Mesothelial cell of epicardium (in vitro differentiated cells): ENCODE results near the gene POU5F1. TPM values are rescaled to one million over a fixed set of nuclear protein-coding genes. Genes with fewer than 3 reads are reported as not detected.
"Not testable (repeated sequence)": the region's sequence is repeated elsewhere in the genome, so short reads cannot be mapped to it uniquely, and the experiment has no call there.

ENCODE experiments used
- DNase-seq, 2 experiments: peaks; one replicate each; pipeline ENCODE4 v3.0.0; 2021; ENCODE audit warnings: low spot score in 2 of 2; ENCODE audit not compliant: unreplicated experiment in 2 of 2
- H3K27ac Mint-ChIP-seq: 2 replicates; pipeline ENCODE4 v1.8.0; 2021; ENCODE audit warnings: mixed read lengths
- H3K27me3 Mint-ChIP-seq: 2 replicates; pipeline ENCODE4 v1.8.0; 2021; ENCODE audit warnings: low read depth, mixed read lengths
- H3K36me3 Mint-ChIP-seq: 2 replicates; pipeline ENCODE4 v1.8.0; 2021; ENCODE audit warnings: mixed read lengths
- H3K4me1 Mint-ChIP-seq: 2 replicates; pipeline ENCODE4 v1.8.0; 2021; ENCODE audit warnings: mixed read lengths
- H3K4me3 Mint-ChIP-seq: 2 replicates; pipeline ENCODE4 v1.8.0; 2021; ENCODE audit warnings: mild to moderate bottlenecking, moderate library complexity, mixed read lengths
- H3K9me3 Mint-ChIP-seq: 2 replicates; pipeline ENCODE4 v1.8.0; 2021; ENCODE audit warnings: mixed read lengths
- CTCF ChIP-seq: fragments of 200-600 bp; sonication (generic); IDR thresholded peaks from one replicate; pipeline ENCODE4 v1.5.0; 2021; ENCODE audit warnings: antibody characterized with exemption; ENCODE audit not compliant: unreplicated experiment
- total RNA-seq: library from RNA; stranded (reverse); gene quantifications from 3 replicates; pipeline ENCODE4 v1.2.1, GENCODE V29; 2021

Gene POU5F1
- total RNA-seq, 1 donor from 2014 or later: not detected

- H3K27ac Mint-ChIP-seq: no peak overlapping the region
- H3K27me3 Mint-ChIP-seq: peaks cover 42% of the 10 kb centered on the region
- TF ChIP-seq CTCF: no peak
- H3K36me3 Mint-ChIP-seq: no peaks in the 10 kb centered on the region
- DNase-seq: no peak
- H3K4me1 Mint-ChIP-seq: no peaks in the 10 kb centered on the region
- H3K9me3 Mint-ChIP-seq: no peaks in the 10 kb centered on the region
- no peak overlapping the region for H3K4me3 Mint-ChIP-seq
Measured at GRCh38 chr6:31169123-31169857, 1.2 kb downstream of the POU5F1 start.

GRCh38 chr6:31168606-31169005 lies 1.9 kb downstream of the POU5F1 start:
- Mint-ChIP-seq H3K4me1 (no peaks in the 10 kb centered on the region), H3K9me3 (no peaks in the 10 kb centered on the region), H3K36me3 (no peaks in the 10 kb centered on the region), H3K27ac (no peak overlapping the region), H3K4me3 (no peak overlapping the region), H3K27me3 (peaks cover 42% of the 10 kb centered on the region)
- DNase-seq: no peak
- TF ChIP-seq CTCF: no peak

DNA sequence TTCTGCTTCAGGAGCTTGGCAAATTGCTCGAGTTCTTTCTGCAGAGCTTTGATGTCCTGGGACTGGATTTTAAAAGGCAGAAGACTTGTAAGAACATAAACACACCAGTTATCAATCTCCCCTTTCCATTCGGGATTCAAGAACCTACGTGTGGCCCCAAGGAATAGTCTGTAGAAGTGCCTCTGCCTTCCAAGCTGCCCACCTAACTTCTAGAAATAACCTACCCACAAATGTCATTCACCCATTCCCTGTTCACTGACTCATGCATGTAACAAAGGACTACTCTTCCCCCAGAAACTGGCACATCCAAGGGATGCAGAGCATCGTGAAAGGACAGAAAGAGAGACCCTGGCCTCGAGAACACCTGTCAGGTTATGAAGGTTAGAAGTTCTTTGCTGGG lies 4.5 kb downstream of the POU5F1 start:
- no peak for DNase-seq
- no peak overlapping the region for H3K4me3 Mint-ChIP-seq
- no peaks in the 10 kb centered on the region for H3K4me1 Mint-ChIP-seq
- no peak overlapping the region for H3K27ac Mint-ChIP-seq
- H3K36me3 Mint-ChIP-seq: no peaks in the 10 kb centered on the region
- H3K9me3 Mint-ChIP-seq: no peaks in the 10 kb centered on the region
- TF ChIP-seq CTCF: no peak
- H3K27me3 Mint-ChIP-seq: peaks cover 33% of the 10 kb centered on the region

- DNase-seq, H3K4me3 Mint-ChIP-seq, H3K27ac Mint-ChIP-seq, H3K4me1 Mint-ChIP-seq, H3K9me3 Mint-ChIP-seq, H3K36me3 Mint-ChIP-seq: not testable (repeated sequence)
- H3K27me3 Mint-ChIP-seq: peaks cover 29% of the 10 kb centered on the region
Measured at GRCh38 chr6:31165064-31165832, 5.2 kb downstream of the POU5F1 start.

DNA sequence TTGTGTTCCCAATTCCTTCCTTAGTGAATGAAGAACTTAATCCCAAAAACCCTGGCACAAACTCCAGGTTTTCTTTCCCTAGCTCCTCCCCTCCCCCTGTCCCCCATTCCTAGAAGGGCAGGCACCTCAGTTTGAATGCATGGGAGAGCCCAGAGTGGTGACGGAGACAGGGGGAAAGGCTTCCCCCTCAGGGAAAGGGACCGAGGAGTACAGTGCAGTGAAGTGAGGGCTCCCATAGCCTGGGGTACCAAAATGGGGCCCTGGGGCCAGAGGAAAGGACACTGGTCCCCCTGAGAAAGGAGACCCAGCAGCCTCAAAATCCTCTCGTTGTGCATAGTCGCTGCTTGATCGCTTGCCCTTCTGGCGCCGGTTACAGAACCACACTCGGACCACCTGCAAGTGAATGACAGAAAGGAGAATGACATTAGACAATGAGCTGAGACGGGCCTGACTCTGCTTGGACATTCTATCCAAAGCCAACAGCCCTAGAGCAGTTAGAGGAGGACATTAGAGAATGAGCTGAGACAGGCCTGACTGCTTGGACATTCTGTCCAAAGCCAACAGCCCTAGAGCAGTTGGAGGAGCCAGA lies 5.9 kb downstream of the POU5F1 start:
- peaks cover 22% of the 10 kb centered on the region for H3K27me3 Mint-ChIP-seq
- DNase-seq, H3K36me3 Mint-ChIP-seq, H3K4me3 Mint-ChIP-seq, H3K27ac Mint-ChIP-seq, H3K9me3 Mint-ChIP-seq, H3K4me1 Mint-ChIP-seq: not testable (repeated sequence)

DNA sequence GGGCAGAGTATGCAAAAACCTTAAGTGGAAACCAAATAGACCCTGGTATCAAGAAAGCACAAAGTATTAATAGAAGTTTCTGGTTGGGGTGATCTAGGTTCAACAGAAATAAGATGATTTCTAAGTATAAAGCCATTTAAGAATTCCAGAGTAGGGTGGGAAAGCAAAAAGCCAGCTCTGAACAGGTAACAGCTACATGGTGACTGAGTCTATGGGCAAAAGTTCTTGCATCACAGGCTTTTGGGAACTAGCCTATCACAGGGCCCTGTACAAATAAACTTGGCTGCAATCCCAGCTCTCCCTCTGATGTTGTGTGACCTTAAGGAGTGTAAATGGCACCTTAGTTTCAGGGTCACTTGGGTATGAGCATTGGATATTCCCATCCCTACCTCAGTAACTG lies 6.6 kb downstream of the POU5F1 start:
- Mint-ChIP-seq H3K9me3 (no peaks in the 10 kb centered on the region), H3K36me3 (no peaks in the 10 kb centered on the region), H3K4me1 (peaks cover 10% of the 10 kb centered on the region), H3K27ac (no peak overlapping the region), H3K27me3 (peaks cover 15% of the 10 kb centered on the region), H3K4me3 (no peak overlapping the region)
- DNase-seq: no peak
- TF ChIP-seq CTCF: no peak
